SK-N-SH treated with all-trans-retinoic acid at 6 μM for 48 hours (cell line): ENCODE measurements around the gene DAPL1.

ENCODE experiments used
- ATAC-seq: fragments of 200-7000 bp; cut with Tn5 transposase; 3 replicates; pipeline ENCODE4 v1.9.1; 2020; ENCODE audit warnings: mild to moderate bottlenecking, moderate library complexity
- ARNTL ChIP-seq: fragments of 450-650 bp; formaldehyde crosslinking; IDR thresholded peaks from 2 replicates; pipeline ENCODE4 v1.5.0; 2020; ENCODE audit warnings: low read depth, mild to moderate bottlenecking, moderate library complexity, borderline replicate concordance
- BACH2 ChIP-seq: fragments of 250-450 bp; sonication (Bioruptor Pico); IDR thresholded peaks from 2 replicates; pipeline ENCODE4 v1.9.0; 2021; ENCODE audit warnings: mild to moderate bottlenecking, borderline replicate concordance
- CREB5 ChIP-seq: fragments of 250-450 bp; sonication (Bioruptor Pico); IDR thresholded peaks from 2 replicates; pipeline ENCODE4 v1.5.1; 2020; ENCODE audit warnings: low read depth, mild to moderate bottlenecking, moderate library complexity
- CSDC2 ChIP-seq: fragments of 250-450 bp; sonication (Bioruptor Pico); IDR thresholded peaks from 2 replicates; pipeline ENCODE4 v1.5.0; 2020; ENCODE audit warnings: mild to moderate bottlenecking, moderate library complexity
- ISL1 ChIP-seq: fragments of 250-450 bp; sonication (Bioruptor Pico); IDR thresholded peaks from 2 replicates; pipeline ENCODE4 v2.1.2; 2022; ENCODE audit warnings: mild to moderate bottlenecking, moderate library complexity
- OSR1 ChIP-seq: fragments of 250-450 bp; sonication (Bioruptor Pico); IDR thresholded peaks from 2 replicates; pipeline ENCODE4 v1.8.0; 2022; ENCODE audit warnings: moderate library complexity, mild to moderate bottlenecking, inconsistent platforms
- PPARA ChIP-seq: fragments of 250-450 bp; sonication (Bioruptor Pico); IDR thresholded peaks from 2 replicates; pipeline ENCODE4 v1.5.0; 2020; ENCODE audit warnings: mild to moderate bottlenecking, borderline replicate concordance
- RARB ChIP-seq: fragments of 250-450 bp; sonication (Bioruptor Pico); IDR thresholded peaks from 2 replicates; pipeline ENCODE4 v1.8.0; 2021; ENCODE audit warnings: mild to moderate bottlenecking, moderate library complexity
- SNAI2 ChIP-seq: fragments of 250-450 bp; sonication (Bioruptor Pico); IDR thresholded peaks from 2 replicates; pipeline ENCODE4 v1.5.0; 2020; ENCODE audit warnings: mild to moderate bottlenecking, moderate library complexity
- TCF4 ChIP-seq: fragments of 250-450 bp; sonication (Bioruptor Pico); IDR thresholded peaks from 2 replicates; pipeline ENCODE4 v1.8.0; 2021; ENCODE audit warnings: mild to moderate bottlenecking, moderate library complexity, borderline replicate concordance
- ZC3H10 ChIP-seq: fragments of 250-450 bp; sonication (Bioruptor Pico); IDR thresholded peaks from 2 replicates; pipeline ENCODE4 v1.5.1; 2021; ENCODE audit warnings: mild to moderate bottlenecking, moderate library complexity
- ZFP3 ChIP-seq: fragments of 250-450 bp; sonication (Bioruptor Pico); IDR thresholded peaks from 2 replicates; pipeline ENCODE4 v1.5.0; 2020; ENCODE audit warnings: mild to moderate bottlenecking, moderate library complexity
- ZFP30 ChIP-seq: fragments of 450-650 bp; formaldehyde crosslinking; IDR thresholded peaks from 2 replicates; pipeline ENCODE4 v1.5.0; 2022; ENCODE audit warnings: mild to moderate bottlenecking, moderate library complexity
- ZNF565 ChIP-seq: fragments of 450-650 bp; formaldehyde crosslinking; conservative IDR thresholded peaks from 2 replicates; pipeline ENCODE4 v1.5.0; 2020; ENCODE audit warnings: low read depth, mild to moderate bottlenecking, moderate library complexity
- ZNF8 ChIP-seq: fragments of 450-650 bp; formaldehyde crosslinking; IDR thresholded peaks from 2 replicates; pipeline ENCODE4 v1.5.0; 2020; ENCODE audit warnings: mild to moderate bottlenecking, moderate library complexity
- TF ChIP-seq, protein P1 (sequence below): fragments of 250-450 bp; sonication (Bioruptor Pico); IDR thresholded peaks from 2 replicates; pipeline ENCODE4 v1.8.0; 2020; ENCODE audit warnings: mild to moderate bottlenecking, moderate library complexity, borderline replicate concordance
- TF ChIP-seq, protein P2 (sequence below): fragments of 250-450 bp; sonication (Bioruptor Pico); IDR thresholded peaks from 2 replicates; pipeline ENCODE4 v1.5.0; 2020; ENCODE audit warnings: mild to moderate bottlenecking, moderate library complexity
- TF ChIP-seq, protein P3 (sequence below): fragments of 250-450 bp; sonication (Bioruptor Pico); IDR thresholded peaks from 2 replicates; pipeline ENCODE4 v1.8.0; 2021; ENCODE audit warnings: low read depth, mild to moderate bottlenecking, moderate library complexity, borderline replicate concordance
- TF ChIP-seq, protein P4 (sequence below): fragments of 250-450 bp; sonication (Bioruptor Pico); IDR thresholded peaks from 2 replicates; pipeline ENCODE4 v1.5.1; 2021; ENCODE audit warnings: mild to moderate bottlenecking, moderate library complexity

The DAPL1 gene

DNA sequence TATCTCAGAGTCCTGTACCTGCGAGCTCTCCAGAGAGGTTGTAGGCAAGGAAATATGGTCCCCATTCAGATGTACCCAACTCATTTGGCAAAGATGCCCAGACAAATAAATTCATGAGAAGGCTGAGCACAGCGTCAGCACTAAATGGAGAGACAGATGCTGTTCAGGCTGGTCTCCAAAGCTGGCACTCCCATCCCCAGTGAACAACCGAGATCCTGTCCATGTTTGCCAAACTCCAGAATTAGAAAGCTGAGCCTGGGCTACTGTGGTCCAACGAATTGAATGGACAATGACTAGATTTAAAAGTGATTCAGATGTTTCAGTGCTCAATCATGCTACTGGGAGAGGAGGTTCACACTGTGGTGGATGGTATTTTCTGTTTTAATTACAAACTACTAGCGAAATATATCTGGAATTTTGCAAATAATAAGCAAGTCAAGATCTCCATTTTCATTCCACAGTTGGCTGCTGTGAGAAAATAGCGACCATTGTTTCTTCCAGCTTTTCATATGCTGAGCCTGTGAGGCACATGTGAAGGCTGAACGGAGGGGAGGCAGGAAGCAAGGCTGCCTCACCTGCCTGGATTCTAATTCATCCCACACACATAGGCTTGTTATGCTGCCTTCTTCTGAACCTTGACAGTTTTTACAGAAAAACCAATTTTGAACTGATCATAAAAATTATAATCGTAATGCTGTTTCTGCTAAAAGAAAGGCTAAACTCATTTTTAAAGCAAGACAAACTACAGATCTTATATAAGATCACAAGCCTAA is 22.6 kb upstream of the DAPL1 start:
- TF ChIP-seq ZNF8 (CRISPR knock-in tag) (no peak), PPARA (CRISPR knock-in tag) (no peak), BACH2 (CRISPR knock-in tag) (no peak), ARNTL (no peak), ZFP3 (CRISPR knock-in tag) (no peak), ISL1 (CRISPR knock-in tag) (no peak), ZC3H10 (CRISPR knock-in tag) (no peak)
- TF ChIP-seq, protein P1, sequence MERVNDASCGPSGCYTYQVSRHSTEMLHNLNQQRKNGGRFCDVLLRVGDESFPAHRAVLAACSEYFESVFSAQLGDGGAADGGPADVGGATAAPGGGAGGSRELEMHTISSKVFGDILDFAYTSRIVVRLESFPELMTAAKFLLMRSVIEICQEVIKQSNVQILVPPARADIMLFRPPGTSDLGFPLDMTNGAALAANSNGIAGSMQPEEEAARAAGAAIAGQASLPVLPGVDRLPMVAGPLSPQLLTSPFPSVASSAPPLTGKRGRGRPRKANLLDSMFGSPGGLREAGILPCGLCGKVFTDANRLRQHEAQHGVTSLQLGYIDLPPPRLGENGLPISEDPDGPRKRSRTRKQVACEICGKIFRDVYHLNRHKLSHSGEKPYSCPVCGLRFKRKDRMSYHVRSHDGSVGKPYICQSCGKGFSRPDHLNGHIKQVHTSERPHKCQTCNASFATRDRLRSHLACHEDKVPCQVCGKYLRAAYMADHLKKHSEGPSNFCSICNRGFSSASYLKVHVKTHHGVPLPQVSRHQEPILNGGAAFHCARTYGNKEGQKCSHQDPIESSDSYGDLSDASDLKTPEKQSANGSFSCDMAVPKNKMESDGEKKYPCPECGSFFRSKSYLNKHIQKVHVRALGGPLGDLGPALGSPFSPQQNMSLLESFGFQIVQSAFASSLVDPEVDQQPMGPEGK = no peak
- ATAC-seq = no peak

GRCh38 chr2:158773121-158773520 is 22.0 kb upstream of the DAPL1 start:
- no peak for ATAC-seq
- TF ChIP-seq ZNF8 (CRISPR knock-in tag) = no peak
- TF ChIP-seq, protein P1 = no peak
- TF ChIP-seq OSR1 (CRISPR knock-in tag) = no peak
- no peak for TF ChIP-seq ISL1 (CRISPR knock-in tag)
- no peak for TF ChIP-seq TCF4 (CRISPR knock-in tag)
- no peak for TF ChIP-seq ZFP30
- TF ChIP-seq CREB5 (CRISPR knock-in tag) = no peak
- no peak for TF ChIP-seq ZNF565 (CRISPR knock-in tag)
- no peak for TF ChIP-seq ZC3H10 (CRISPR knock-in tag)

GRCh38 chr2:158774681-158775080 is 20.4 kb upstream of the DAPL1 start:
- ATAC-seq = no peak
- TF ChIP-seq ZFP30 (no peak), OSR1 (CRISPR knock-in tag) (no peak), TCF4 (CRISPR knock-in tag) (no peak), CSDC2 (CRISPR knock-in tag) (no peak), ZFP3 (CRISPR knock-in tag) (no peak)
- TF ChIP-seq, protein P2, sequence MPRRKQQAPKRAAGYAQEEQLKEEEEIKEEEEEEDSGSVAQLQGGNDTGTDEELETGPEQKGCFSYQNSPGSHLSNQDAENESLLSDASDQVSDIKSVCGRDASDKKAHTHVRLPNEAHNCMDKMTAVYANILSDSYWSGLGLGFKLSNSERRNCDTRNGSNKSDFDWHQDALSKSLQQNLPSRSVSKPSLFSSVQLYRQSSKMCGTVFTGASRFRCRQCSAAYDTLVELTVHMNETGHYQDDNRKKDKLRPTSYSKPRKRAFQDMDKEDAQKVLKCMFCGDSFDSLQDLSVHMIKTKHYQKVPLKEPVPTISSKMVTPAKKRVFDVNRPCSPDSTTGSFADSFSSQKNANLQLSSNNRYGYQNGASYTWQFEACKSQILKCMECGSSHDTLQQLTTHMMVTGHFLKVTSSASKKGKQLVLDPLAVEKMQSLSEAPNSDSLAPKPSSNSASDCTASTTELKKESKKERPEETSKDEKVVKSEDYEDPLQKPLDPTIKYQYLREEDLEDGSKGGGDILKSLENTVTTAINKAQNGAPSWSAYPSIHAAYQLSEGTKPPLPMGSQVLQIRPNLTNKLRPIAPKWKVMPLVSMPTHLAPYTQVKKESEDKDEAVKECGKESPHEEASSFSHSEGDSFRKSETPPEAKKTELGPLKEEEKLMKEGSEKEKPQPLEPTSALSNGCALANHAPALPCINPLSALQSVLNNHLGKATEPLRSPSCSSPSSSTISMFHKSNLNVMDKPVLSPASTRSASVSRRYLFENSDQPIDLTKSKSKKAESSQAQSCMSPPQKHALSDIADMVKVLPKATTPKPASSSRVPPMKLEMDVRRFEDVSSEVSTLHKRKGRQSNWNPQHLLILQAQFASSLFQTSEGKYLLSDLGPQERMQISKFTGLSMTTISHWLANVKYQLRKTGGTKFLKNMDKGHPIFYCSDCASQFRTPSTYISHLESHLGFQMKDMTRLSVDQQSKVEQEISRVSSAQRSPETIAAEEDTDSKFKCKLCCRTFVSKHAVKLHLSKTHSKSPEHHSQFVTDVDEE = no peak
- TF ChIP-seq, protein P3, sequence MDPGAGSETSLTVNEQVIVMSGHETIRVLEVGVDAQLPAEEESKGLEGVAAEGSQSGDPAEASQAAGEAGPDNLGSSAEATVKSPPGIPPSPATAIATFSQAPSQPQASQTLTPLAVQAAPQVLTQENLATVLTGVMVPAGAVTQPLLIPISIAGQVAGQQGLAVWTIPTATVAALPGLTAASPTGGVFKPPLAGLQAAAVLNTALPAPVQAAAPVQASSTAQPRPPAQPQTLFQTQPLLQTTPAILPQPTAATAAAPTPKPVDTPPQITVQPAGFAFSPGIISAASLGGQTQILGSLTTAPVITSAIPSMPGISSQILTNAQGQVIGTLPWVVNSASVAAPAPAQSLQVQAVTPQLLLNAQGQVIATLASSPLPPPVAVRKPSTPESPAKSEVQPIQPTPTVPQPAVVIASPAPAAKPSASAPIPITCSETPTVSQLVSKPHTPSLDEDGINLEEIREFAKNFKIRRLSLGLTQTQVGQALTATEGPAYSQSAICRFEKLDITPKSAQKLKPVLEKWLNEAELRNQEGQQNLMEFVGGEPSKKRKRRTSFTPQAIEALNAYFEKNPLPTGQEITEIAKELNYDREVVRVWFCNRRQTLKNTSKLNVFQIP (CRISPR knock-in tag) = no peak

GRCh38 chr2:158775273-158776027 is 19.7 kb upstream of the DAPL1 start:
- TF ChIP-seq, protein P4, sequence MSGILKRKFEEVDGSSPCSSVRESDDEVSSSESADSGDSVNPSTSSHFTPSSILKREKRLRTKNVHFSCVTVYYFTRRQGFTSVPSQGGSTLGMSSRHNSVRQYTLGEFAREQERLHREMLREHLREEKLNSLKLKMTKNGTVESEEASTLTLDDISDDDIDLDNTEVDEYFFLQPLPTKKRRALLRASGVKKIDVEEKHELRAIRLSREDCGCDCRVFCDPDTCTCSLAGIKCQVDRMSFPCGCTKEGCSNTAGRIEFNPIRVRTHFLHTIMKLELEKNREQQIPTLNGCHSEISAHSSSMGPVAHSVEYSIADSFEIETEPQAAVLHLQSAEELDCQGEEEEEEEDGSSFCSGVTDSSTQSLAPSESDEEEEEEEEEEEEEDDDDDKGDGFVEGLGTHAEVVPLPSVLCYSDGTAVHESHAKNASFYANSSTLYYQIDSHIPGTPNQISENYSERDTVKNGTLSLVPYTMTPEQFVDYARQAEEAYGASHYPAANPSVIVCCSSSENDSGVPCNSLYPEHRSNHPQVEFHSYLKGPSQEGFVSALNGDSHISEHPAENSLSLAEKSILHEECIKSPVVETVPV = no peak
- TF ChIP-seq, protein P3 (CRISPR knock-in tag) = no peak
- TF ChIP-seq RARB (no peak), TCF4 (CRISPR knock-in tag) (no peak), SNAI2 (CRISPR knock-in tag) (no peak)
- TF ChIP-seq, protein P1 = no peak
- ATAC-seq = no peak
